A673 (cell line): ENCODE results near the gene COL8A1. TPM values are rescaled to one million over a fixed set of nuclear protein-coding genes. Genes with fewer than 3 reads are reported as not detected.

Experiments used
- BruUV-seq: library from RNA; stranded (reverse); fragments of 400-500 nt; replicated peaks from 2 replicates; lab custom pipeline; 2021; lab: Mats Ljungman, UMichigan
- CTCF ChIA-PET: fragments of 300-600 bp; sonication (Branson Sonifier 250); formaldehyde crosslinking; loops from one replicate; lab custom pipeline; 2022; ENCODE audit warnings: antibody characterized with exemption; lab: Charles Lee
- POLR2A ChIA-PET: fragments of 300-600 bp; sonication (Branson Sonifier 250); formaldehyde crosslinking; loops from one replicate; lab custom pipeline; 2022; ENCODE audit warnings: antibody characterized with exemption; ENCODE audit not compliant: low non-redundant PET; lab: Charles Lee
- DNase-seq: peaks from one replicate; pipeline ENCODE4 v3.0.0-alpha.2; 2015; ENCODE audit warnings: low spot score
- H3K27ac ChIP-seq: fragments of 200-600 bp; sonication (generic); 2 replicates; pipeline ENCODE4 v1.5.1; 2016; ENCODE audit warnings: mixed run types, low read depth, mild to moderate bottlenecking, mixed read lengths, antibody characterized with exemption, low read length; ENCODE audit not compliant: poor library complexity, severe bottlenecking
- H3K27me3 ChIP-seq: fragments of 200-600 bp; sonication (generic); replicated peaks from 2 replicates; pipeline ENCODE4 v1.6.1; 2017; ENCODE audit warnings: mixed run types, low read depth, mild to moderate bottlenecking, mixed read lengths, antibody characterized with exemption, low read length; ENCODE audit not compliant: insufficient read depth, poor library complexity
- H3K36me3 ChIP-seq: fragments of 200-600 bp; sonication (generic); 2 replicates; pipeline ENCODE4 v1.6.1; 2016; ENCODE audit warnings: mixed run types, mild to moderate bottlenecking, mixed read lengths, antibody characterized with exemption, low read length; ENCODE audit not compliant: insufficient read depth, poor library complexity, severe bottlenecking
- H3K4me1 ChIP-seq: fragments of 200-600 bp; sonication (generic); 2 replicates; pipeline ENCODE4 v1.6.1; 2017; ENCODE audit warnings: mixed run types, mild to moderate bottlenecking, mixed read lengths, antibody characterized with exemption, low read length; ENCODE audit not compliant: insufficient read depth, poor library complexity, severe bottlenecking
- H3K4me3 ChIP-seq: fragments of 200-600 bp; sonication (generic); 2 replicates; pipeline ENCODE4 v1.5.1; 2016; ENCODE audit warnings: low read depth, mixed run types, mild to moderate bottlenecking, mixed read lengths, low read length; ENCODE audit not compliant: poor library complexity, severe bottlenecking
- H3K9me3 ChIP-seq: fragments of 200-600 bp; sonication (generic); 2 replicates; pipeline ENCODE4 v1.6.1; 2016; ENCODE audit warnings: mixed run types, low read depth, mild to moderate bottlenecking, mixed read lengths, antibody characterized with exemption, low read length; ENCODE audit not compliant: poor library complexity, severe bottlenecking
- EZH2 ChIP-seq: fragments of 200-600 bp; sonication (generic); IDR thresholded peaks from 2 replicates; pipeline ENCODE4 v1.6.1; 2017; ENCODE audit warnings: borderline replicate concordance, low read depth, mild to moderate bottlenecking, mixed read lengths, antibody characterized with exemption, low read length; ENCODE audit not compliant: poor library complexity, severe bottlenecking
- intact Hi-C: fragments of 100-400 bp; cut with micrococcal nuclease; formaldehyde crosslinking; loops from one replicate; pipeline ENCODE4 v1.10.0; 2022; ENCODE audit not compliant: unreplicated experiment
- total RNA-seq: library from RNA; stranded (reverse); gene quantifications from 2 replicates; pipeline ENCODE4 v1.2.3, GENCODE V29; 2021
- TF ChIP-seq, protein P1 (sequence below): fragments of 300-800, 200-600 bp; sonication (generic); conservative IDR thresholded peaks from 2 replicates; pipeline ENCODE4 v1.5.1; 2017; ENCODE audit warnings: low read depth, mild to moderate bottlenecking, antibody characterized with exemption, low read length, moderate library complexity, mixed read lengths

The COL8A1 gene
- total RNA-seq, 1 experiment from 2014 or later, result 2.5 TPM

DNA sequence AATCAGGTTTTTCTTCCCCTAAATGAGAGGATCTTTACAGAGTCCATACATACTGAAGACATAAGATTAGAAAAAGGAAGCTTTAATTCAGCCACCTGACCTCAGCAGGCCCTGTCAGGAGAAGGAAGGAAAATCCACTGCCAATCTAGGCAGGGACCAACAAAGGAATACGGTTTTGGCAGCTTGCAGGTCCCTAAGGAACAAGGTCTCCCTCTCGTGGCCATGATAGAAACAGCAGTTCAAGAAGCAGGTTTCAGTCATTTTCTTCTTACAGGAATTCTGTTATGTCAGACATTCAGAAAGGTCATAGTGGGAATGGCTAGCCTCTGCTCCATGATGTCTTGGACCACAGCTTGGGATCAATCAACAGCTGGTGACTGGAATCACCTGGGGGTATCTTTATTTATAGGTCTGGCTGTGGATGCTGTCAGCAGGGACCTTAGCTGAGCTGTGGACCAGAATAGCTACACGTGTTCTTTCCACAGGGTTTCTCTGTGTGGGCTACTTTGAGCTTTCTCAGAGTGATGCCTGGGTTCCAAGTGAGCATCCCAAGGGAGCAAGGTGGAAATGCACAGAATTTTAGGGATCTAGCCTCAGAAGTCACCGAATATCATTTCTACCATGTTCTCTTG is 169.9 kb downstream of the COL8A1 start:
- no TSS peak for BruUV-seq
- ChIA-PET CTCF (interaction anchor here (0.6 to 1.2 kb wide), 2 partner anchors 19 to 601 kb away, joined by 3 to 4 read pairs; no protein-coding TSS in a partner anchor), POLR2A (no interaction called here)
- no peaks in the 10 kb centered on the region for H3K27me3 ChIP-seq
- H3K4me1 ChIP-seq, result no peaks in the 10 kb centered on the region
- H3K36me3 ChIP-seq, result no peaks in the 10 kb centered on the region
- H3K27ac ChIP-seq, result no peak overlapping the region
- intact Hi-C loops, result loop anchor here (5.0 kb wide), 1 partner anchor 161 kb away; no protein-coding TSS in a partner anchor
- TF ChIP-seq, protein P1, sequence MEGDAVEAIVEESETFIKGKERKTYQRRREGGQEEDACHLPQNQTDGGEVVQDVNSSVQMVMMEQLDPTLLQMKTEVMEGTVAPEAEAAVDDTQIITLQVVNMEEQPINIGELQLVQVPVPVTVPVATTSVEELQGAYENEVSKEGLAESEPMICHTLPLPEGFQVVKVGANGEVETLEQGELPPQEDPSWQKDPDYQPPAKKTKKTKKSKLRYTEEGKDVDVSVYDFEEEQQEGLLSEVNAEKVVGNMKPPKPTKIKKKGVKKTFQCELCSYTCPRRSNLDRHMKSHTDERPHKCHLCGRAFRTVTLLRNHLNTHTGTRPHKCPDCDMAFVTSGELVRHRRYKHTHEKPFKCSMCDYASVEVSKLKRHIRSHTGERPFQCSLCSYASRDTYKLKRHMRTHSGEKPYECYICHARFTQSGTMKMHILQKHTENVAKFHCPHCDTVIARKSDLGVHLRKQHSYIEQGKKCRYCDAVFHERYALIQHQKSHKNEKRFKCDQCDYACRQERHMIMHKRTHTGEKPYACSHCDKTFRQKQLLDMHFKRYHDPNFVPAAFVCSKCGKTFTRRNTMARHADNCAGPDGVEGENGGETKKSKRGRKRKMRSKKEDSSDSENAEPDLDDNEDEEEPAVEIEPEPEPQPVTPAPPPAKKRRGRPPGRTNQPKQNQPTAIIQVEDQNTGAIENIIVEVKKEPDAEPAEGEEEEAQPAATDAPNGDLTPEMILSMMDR, result peak; percentile 87
- no peak for TF ChIP-seq EZH2
- peak; percentile 76 for DNase-seq
- no peak overlapping the region for H3K4me3 ChIP-seq
- H3K9me3 ChIP-seq, result peaks cover 9% of the 10 kb centered on the region

DNA sequence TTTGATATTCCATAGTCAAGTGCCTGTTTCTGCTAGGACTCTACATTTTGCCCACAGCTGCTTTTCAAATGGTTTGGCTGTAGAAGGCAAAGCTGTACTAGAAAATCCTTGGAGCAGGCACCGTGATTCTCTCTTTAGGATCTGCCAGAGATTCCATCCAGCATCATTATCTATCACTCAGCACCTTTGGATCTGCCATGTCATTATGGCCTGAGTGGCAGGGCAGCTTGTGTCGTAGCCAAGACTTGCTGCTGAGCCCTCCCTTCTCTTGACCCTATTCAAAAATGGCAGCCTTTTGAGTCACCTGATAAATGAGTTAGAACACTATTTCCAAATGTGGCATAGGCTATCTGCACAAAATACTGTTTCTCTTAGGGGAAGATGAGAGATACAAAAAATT is 171.2 kb downstream of the COL8A1 start:
- H3K4me1 ChIP-seq, result no peaks in the 10 kb centered on the region
- TF ChIP-seq EZH2, result no peak
- TF ChIP-seq, protein P1, result no peak
- intact Hi-C loops, result loop anchor here (5.0 kb wide), 1 partner anchor 162 kb away; no protein-coding TSS in a partner anchor
- no peaks in the 10 kb centered on the region for H3K27me3 ChIP-seq
- DNase-seq, result no peak
- no TSS peak for BruUV-seq
- peaks cover 9% of the 10 kb centered on the region for H3K9me3 ChIP-seq
- CTCF ChIA-PET, result interaction anchor here (1.0 to 1.2 kb wide), 2 partner anchors 8 to 20 kb away, joined by 3 to 4 read pairs; partner anchors contain the start of gene CMSS1
- no peak overlapping the region for H3K27ac ChIP-seq
- H3K4me3 ChIP-seq, result no peak overlapping the region
- H3K36me3 ChIP-seq, result no peaks in the 10 kb centered on the region
- POLR2A ChIA-PET, result no interaction called here

DNA sequence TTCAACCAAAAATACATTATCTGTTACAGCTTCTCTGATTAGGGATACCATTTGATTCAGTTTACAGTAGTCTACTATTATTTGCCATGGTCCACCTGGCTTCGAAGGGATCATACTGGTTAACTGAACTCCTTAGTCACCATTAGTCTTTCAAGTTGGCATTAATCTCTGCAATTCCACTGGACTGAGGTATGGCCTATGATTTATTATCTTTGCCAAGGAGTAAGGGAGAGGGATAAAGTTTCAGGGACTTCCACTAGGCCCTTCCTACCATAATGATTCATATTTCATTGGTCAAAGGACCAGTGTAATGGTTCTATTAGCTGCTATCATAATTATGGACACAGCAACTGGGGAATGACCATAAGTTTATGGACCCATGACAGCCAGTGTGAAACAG is 172.0 kb downstream of the COL8A1 start:
- ChIA-PET POLR2A (no interaction called here), CTCF (no interaction called here)
- DNase-seq, result no peak
- Histone ChIP-seq H3K9me3 (peaks cover under 1% of the 10 kb centered on the region), H3K27me3 (no peaks in the 10 kb centered on the region), H3K36me3 (no peaks in the 10 kb centered on the region), H3K4me1 (no peaks in the 10 kb centered on the region), H3K4me3 (no peak overlapping the region), H3K27ac (no peak overlapping the region)
- intact Hi-C loops, result no loop called here
- no TSS peak for BruUV-seq
- TF ChIP-seq, protein P1, result no peak
- TF ChIP-seq EZH2, result no peak
